BJ (cell line): ENCODE measurements around the gene EIF2D. TPM values are rescaled to one million over a fixed set of nuclear protein-coding genes. Genes with fewer than 3 reads are reported as not detected.

Source experiments
- CTCF ChIA-PET: fragments of 350-600 bp; formaldehyde crosslinking; extraction: SDS; loops from one replicate; lab custom pipeline; 2021; ENCODE audit warnings: antibody characterized with exemption, inconsistent platforms; lab: Yijun Ruan, JAX
- POLR2A ChIA-PET: fragments of 300-600 bp; sonication (Branson Sonifier 250); formaldehyde crosslinking; extraction: SDS; loops from one replicate; lab custom pipeline; 2021; ENCODE audit warnings: antibody characterized with exemption; lab: Charles Lee
- DNase-seq: peaks from one replicate; pipeline ENCODE4 v3.0.0-alpha.2; 2011; ENCODE audit warnings: low read depth
- H3K27me3 ChIP-seq: 2 replicates; pipeline ENCODE4 v1.6.0; 2011; ENCODE audit warnings: low read length; ENCODE audit not compliant: control insufficient read depth, insufficient read depth
- H3K36me3 ChIP-seq: 2 replicates; pipeline ENCODE4 v1.5.1; 2011; ENCODE audit warnings: low read length; ENCODE audit not compliant: control insufficient read depth, insufficient read depth
- H3K4me3 ChIP-seq: 2 replicates; pipeline ENCODE4 v1.5.1; 2011; ENCODE audit warnings: low read depth, mild to moderate bottlenecking, control low read depth, low read length
- polyA plus RNA-seq: library from polyadenylated mRNA; depleted of rRNA; stranded (reverse); fragments of >200 nt; gene quantifications from 2 replicates; pipeline ENCODE4 v1.2.3, GENCODE V29; 2011
- TF ChIP-seq, protein P1 (sequence below): IDR thresholded peaks from 2 replicates; pipeline ENCODE4 v1.5.1; 2011; ENCODE audit warnings: low read depth, mild to moderate bottlenecking, control low read depth, inconsistent platforms, low read length, moderate library complexity; ENCODE audit not compliant: insufficient read depth

Gene EIF2D
- polyA plus RNA-seq, 1 experiment = 97.4 TPM

DNA sequence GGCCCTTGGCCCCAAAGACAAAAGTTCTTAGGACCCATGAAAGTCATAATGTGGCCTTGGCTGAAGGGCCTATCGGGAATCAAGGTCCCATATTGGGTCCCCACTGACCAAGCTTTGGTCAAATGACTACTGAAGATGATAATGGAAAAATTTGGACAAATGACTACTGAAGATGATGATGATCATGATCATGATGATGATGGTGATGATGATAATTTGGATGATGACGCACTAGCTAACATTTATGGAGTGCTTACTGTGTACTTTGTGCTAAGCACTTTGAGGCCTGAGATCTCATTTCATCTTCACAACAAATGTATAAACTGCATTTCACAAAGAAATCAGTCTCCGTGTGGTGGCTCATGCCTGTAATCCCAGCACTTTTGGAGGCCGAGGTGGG, 39.4 kb downstream of the EIF2D start:
- TF ChIP-seq, protein P1, sequence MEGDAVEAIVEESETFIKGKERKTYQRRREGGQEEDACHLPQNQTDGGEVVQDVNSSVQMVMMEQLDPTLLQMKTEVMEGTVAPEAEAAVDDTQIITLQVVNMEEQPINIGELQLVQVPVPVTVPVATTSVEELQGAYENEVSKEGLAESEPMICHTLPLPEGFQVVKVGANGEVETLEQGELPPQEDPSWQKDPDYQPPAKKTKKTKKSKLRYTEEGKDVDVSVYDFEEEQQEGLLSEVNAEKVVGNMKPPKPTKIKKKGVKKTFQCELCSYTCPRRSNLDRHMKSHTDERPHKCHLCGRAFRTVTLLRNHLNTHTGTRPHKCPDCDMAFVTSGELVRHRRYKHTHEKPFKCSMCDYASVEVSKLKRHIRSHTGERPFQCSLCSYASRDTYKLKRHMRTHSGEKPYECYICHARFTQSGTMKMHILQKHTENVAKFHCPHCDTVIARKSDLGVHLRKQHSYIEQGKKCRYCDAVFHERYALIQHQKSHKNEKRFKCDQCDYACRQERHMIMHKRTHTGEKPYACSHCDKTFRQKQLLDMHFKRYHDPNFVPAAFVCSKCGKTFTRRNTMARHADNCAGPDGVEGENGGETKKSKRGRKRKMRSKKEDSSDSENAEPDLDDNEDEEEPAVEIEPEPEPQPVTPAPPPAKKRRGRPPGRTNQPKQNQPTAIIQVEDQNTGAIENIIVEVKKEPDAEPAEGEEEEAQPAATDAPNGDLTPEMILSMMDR = no peak
- H3K4me3 ChIP-seq = no peak overlapping the region
- no peak for DNase-seq
- ChIA-PET CTCF (interaction anchor here (0.8 to 3.0 kb wide), 3 partner anchors 9 to 28 kb away, joined by 3 to 9 read pairs (median 9); no protein-coding TSS in a partner anchor), POLR2A (no interaction called here)
- no peaks in the 10 kb centered on the region for H3K27me3 ChIP-seq
- no peaks in the 10 kb centered on the region for H3K36me3 ChIP-seq

DNA sequence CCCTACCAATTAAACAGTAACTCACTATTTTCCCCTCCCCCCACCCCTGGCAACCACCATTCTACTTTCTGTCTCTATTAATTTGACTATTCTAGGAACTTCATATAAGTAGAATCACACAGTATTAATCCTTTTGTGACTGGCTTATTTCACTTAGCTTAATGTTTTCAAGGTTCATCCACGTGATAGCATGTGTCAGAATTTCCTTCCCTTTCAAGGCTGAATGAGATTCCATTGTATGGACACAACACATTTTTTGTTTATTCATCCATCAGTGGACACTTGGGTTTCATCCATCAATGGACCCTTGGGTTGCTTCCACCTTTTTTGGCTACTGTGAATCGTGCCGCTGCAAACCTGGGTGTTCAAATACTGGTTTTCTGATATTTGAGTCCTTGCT, 41.7 kb downstream of the EIF2D start:
- no peaks in the 10 kb centered on the region for H3K36me3 ChIP-seq
- no peak overlapping the region for H3K4me3 ChIP-seq
- DNase-seq = no peak
- no peaks in the 10 kb centered on the region; the same call in 1 of the 2 replicates for H3K27me3 ChIP-seq
- POLR2A ChIA-PET = no interaction called here
- TF ChIP-seq, protein P1 = no peak
- CTCF ChIA-PET = interaction anchor here (1.0 kb wide), 1 partner anchor 14 kb away, joined by 3 read pairs; no protein-coding TSS in a partner anchor

DNA sequence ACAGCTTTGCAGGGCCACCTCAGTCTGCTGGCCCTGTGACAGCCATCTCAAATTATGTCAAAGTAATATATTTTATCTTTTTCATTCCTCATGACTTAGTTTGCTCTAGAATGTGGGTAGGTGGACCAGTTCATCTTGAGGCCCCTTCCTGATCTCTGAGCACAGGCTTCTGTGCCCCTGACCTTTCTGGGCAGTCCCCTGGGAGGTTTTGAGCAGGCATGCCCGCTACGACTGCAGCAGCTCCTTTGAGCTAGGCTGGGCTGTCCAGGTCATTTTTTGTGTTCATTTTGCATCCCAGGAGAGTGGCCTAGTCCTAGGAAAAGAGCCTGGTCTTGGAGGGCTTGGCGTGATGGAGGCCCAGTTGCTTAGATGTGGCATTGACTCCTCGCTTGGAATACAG, 42.7 kb downstream of the EIF2D start:
- ChIA-PET CTCF (interaction anchor here (1.0 to 1.8 kb wide), 3 partner anchors 14 to 89 kb away, joined by 3 to 6 read pairs (median 5); no protein-coding TSS in a partner anchor), POLR2A (no interaction called here)
- Histone ChIP-seq H3K4me3 (no peak overlapping the region), H3K36me3 (no peaks in the 10 kb centered on the region), H3K27me3 (peaks cover 2% of the 10 kb centered on the region)
- DNase-seq = no peak
- TF ChIP-seq, protein P1 = no peak

DNA sequence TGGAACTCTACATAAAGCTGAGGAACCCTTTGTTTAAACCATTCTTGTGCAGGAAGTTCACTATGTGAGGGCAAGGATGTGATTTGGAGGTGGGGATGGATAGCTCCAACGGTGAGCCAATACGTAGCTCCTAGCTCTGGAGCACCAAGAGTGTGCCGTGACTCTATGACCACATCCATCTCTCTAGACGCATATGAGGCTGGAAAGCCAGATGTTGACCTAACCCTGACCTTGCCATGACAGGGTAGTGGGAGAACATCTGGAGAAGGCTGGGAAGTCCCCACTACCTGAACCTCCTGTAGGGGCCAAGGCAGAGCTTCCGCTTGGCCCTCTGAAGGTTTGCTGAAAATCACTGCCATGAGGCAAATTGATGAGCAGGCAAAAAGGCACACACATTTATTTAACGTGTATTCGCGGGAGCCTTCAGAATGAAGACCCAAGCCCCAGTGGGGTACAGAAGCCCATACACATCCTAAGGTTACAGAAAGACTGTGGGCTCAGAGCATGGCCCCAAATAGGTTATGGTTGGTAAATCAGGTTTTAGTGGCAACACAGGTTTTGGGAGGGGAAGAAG, 43.4 kb downstream of the EIF2D start:
- H3K4me3 ChIP-seq = no peak overlapping the region
- ChIA-PET POLR2A (interaction anchor here (0.6 kb wide), 1 partner anchor 44 kb away, joined by 6 read pairs; no protein-coding TSS in a partner anchor), CTCF (interaction anchor here (1.1 to 1.8 kb wide), 4 partner anchors 10 to 90 kb away, joined by 3 to 8 read pairs (median 6); no protein-coding TSS in a partner anchor)
- DNase-seq = no peak
- TF ChIP-seq, protein P1 = no peak
- no peaks in the 10 kb centered on the region for H3K36me3 ChIP-seq
- H3K27me3 ChIP-seq = peaks cover 2% of the 10 kb centered on the region

DNA sequence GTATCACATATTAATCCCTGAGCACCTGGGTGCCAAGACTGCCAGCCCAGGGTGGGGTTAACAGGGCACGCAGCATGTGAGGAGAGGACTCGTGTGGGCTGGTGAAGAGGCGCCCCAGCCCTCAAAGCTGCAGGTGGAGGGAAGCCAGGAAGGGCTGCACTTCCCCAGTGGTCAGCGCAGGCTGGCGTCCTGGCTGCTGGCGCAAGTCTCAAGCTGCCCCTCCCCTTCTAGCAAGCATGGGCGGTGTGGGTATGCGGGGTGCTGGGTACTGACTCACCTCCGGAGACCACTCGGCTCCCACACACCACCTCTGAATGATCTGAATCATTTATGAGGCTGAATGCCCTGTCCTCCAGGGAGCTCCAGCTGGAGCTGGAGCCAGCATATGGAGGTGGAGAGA, 44.0 kb downstream of the EIF2D start:
- ChIA-PET POLR2A (interaction anchor here (0.6 kb wide), 1 partner anchor 44 kb away, joined by 6 read pairs; no protein-coding TSS in a partner anchor), CTCF (interaction anchor here (1.1 to 1.8 kb wide), 4 partner anchors 10 to 90 kb away, joined by 3 to 8 read pairs (median 6); no protein-coding TSS in a partner anchor)
- TF ChIP-seq, protein P1 = no peak
- H3K36me3 ChIP-seq = no peaks in the 10 kb centered on the region
- H3K4me3 ChIP-seq = no peak overlapping the region
- no peak for DNase-seq
- peaks cover 2% of the 10 kb centered on the region for H3K27me3 ChIP-seq
